ENCODE data around the gene SERINC3. TPM values are rescaled to one million over a fixed set of nuclear protein-coding genes. Genes with fewer than 3 reads are reported as not detected.
A peak's percentile ranks its signal among the peaks of the same experiment; 100 is the strongest.

Gene SERINC3
- total and polyA plus RNA-seq, 10 of the 15 experiments (the other 5 are each of a cell fraction or from before 2014, with no cell fraction given), result 24.5 to 96.8 (median 38.8) TPM

GRCh38 chr20:44489931-44490330 is 31.9 kb downstream of the SERINC3 start (continued):
- TF ChIP-seq ATF2 (IDR thresholded peaks at IDR 0.05; ENCODE audit: low read length), result peak; percentile 76; the same call in 1 of the 2 replicates
- TF ChIP-seq ZNF24 (IDR thresholded peaks at IDR 0.05), result no peak
- TF ChIP-seq E4F1 (IDR thresholded peaks at IDR 0.05; ENCODE audit: borderline replicate concordance, partially characterized antibody), result no peak
- no peak for TF ChIP-seq POU2F2 (IDR thresholded peaks at IDR 0.05; ENCODE audit: borderline replicate concordance, low read depth, low read length)
- TF ChIP-seq SP1 (IDR thresholded peaks at IDR 0.05; ENCODE audit: low read depth, low read length), result no peak
- no peak for TF ChIP-seq ZBED1 (IDR thresholded peaks at IDR 0.05; ENCODE audit: borderline replicate concordance)
- no peak for TF ChIP-seq JUND (IDR thresholded peaks at IDR 0.05; ENCODE audit: low read depth, low read length)
- no peak; the same call in 1 of the 2 replicates for TF ChIP-seq CBFB (IDR thresholded peaks at IDR 0.05; ENCODE audit: low read depth)
- no peak for TF ChIP-seq BACH1 (IDR thresholded peaks at IDR 0.05; ENCODE audit: borderline replicate concordance)
- TF ChIP-seq, protein P1, sequence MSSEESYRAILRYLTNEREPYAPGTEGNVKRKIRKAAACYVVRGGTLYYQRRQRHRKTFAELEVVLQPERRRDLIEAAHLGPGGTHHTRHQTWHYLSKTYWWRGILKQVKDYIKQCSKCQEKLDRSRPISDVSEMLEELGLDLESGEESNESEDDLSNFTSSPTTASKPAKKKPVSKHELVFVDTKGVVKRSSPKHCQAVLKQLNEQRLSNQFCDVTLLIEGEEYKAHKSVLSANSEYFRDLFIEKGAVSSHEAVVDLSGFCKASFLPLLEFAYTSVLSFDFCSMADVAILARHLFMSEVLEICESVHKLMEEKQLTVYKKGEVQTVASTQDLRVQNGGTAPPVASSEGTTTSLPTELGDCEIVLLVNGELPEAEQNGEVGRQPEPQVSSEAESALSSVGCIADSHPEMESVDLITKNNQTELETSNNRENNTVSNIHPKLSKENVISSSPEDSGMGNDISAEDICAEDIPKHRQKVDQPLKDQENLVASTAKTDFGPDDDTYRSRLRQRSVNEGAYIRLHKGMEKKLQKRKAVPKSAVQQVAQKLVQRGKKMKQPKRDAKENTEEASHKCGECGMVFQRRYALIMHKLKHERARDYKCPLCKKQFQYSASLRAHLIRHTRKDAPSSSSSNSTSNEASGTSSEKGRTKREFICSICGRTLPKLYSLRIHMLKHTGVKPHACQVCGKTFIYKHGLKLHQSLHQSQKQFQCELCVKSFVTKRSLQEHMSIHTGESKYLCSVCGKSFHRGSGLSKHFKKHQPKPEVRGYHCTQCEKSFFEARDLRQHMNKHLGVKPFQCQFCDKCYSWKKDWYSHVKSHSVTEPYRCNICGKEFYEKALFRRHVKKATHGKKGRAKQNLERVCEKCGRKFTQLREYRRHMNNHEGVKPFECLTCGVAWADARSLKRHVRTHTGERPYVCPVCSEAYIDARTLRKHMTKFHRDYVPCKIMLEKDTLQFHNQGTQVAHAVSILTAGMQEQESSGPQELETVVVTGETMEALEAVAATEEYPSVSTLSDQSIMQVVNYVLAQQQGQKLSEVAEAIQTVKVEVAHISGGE (CRISPR knock-in tag; IDR thresholded peaks at IDR 0.05), result no peak
- TF ChIP-seq TARDBP (IDR thresholded peaks at IDR 0.05; ENCODE audit: borderline replicate concordance), result no peak
- no peak for TF ChIP-seq MEF2B (IDR thresholded peaks at IDR 0.05; ENCODE audit: partially characterized antibody, poor library complexity, severe bottlenecking)
- TF ChIP-seq IKZF2 (IDR thresholded peaks at IDR 0.05), result peak; percentile 77 to 79
- no peak for TF ChIP-seq ZNF274 (IDR thresholded peaks at IDR 0.05; ENCODE audit: insufficient read depth, insufficient read length)
- TF ChIP-seq DPF2 (IDR thresholded peaks at IDR 0.05), result 0 out of 2 replicates have a peak, but pooled peaks have one; percentile 27
- TF ChIP-seq TCF3 (IDR thresholded peaks at IDR 0.05; ENCODE audit: borderline replicate concordance, insufficient read depth, low read depth, low read length), result peak; percentile 81
- no peak for TF ChIP-seq NFYA (IDR thresholded peaks at IDR 0.05; ENCODE audit: borderline replicate concordance, low read depth, low read length)
- no peak for TF ChIP-seq STAT3 (IDR thresholded peaks at IDR 0.05; ENCODE audit: low read depth, low read length)
- TF ChIP-seq MTA2 (IDR thresholded peaks at IDR 0.05; ENCODE audit: low read depth), result peak; percentile 41; the same call in 1 of the 2 replicates
- peak; percentile 42 for TF ChIP-seq RELA (IDR thresholded peaks at IDR 0.05; ENCODE audit: borderline replicate concordance, partially characterized antibody)
- no peak for TF ChIP-seq HDAC6 (IDR thresholded peaks at IDR 0.05; ENCODE audit: unreplicated experiment)
- TF ChIP-seq ESRRA (IDR thresholded peaks at IDR 0.05; ENCODE audit: low read length), result no peak
- no peak for TF ChIP-seq RCOR1 (conservative IDR thresholded peaks at IDR 0.05; ENCODE audit: low read depth, low read length)
- no peak for TF ChIP-seq FOS (IDR thresholded peaks at IDR 0.05; ENCODE audit: borderline replicate concordance, extremely low read depth, insufficient read length)
- TF ChIP-seq ZZZ3 (IDR thresholded peaks at IDR 0.05; ENCODE audit: control insufficient read depth, insufficient read length, low read depth), result no peak
- TF ChIP-seq BHLHE40 (IDR thresholded peaks at IDR 0.05; ENCODE audit: borderline replicate concordance in 1 of 2, low read depth in 2 of 2, low read length in 1 of 2), result 0 out of 4 replicates have a peak, but pooled peaks of 1 of the 2 experiments have one; percentile 13
